Hepatocyte (in vitro differentiated cells): ENCODE measurements around the gene MICAL3. TPM values are rescaled to one million over a fixed set of nuclear protein-coding genes. Genes with fewer than 3 reads are reported as not detected.
A peak's percentile ranks its signal among the peaks of the same experiment; 100 is the strongest.

Experiments used
- DNase-seq: peaks from one replicate; pipeline ENCODE4 v3.0.0-alpha.2; 2016; ENCODE audit warnings: low spot score
- H2AFZ ChIP-seq: fragments of 200-600 bp; sonication (generic); 2 replicates; pipeline ENCODE4 v1.6.0; 2016; ENCODE audit warnings: antibody characterized with exemption, mild to moderate bottlenecking
- H3K27ac ChIP-seq: fragments of 200-600 bp; sonication (generic); 2 replicates; pipeline ENCODE4 v1.5.1; 2016; ENCODE audit warnings: mild to moderate bottlenecking
- H3K27me3 ChIP-seq: fragments of 200-600 bp; sonication (generic); 2 replicates; pipeline ENCODE4 v1.6.1; 2016
- H3K36me3 ChIP-seq: fragments of 200-600 bp; sonication (generic); replicated peaks from 2 replicates; pipeline ENCODE4 v1.5.1; 2016; ENCODE audit warnings: low read depth; ENCODE audit not compliant: insufficient read depth
- H3K4me1 ChIP-seq: fragments of 200-600 bp; sonication (generic); 2 replicates; pipeline ENCODE4 v1.5.1; 2016; ENCODE audit warnings: mild to moderate bottlenecking, moderate library complexity; ENCODE audit not compliant: insufficient read depth
- H3K4me2 ChIP-seq: fragments of 200-600 bp; sonication (generic); 2 replicates; pipeline ENCODE4 v1.6.0; 2016
- H3K4me3 ChIP-seq: fragments of 200-600 bp; sonication (generic); 2 replicates; pipeline ENCODE4 v1.5.1; 2016; ENCODE audit warnings: mild to moderate bottlenecking
- H3K79me2 ChIP-seq: fragments of 200-600 bp; sonication (generic); 2 replicates; pipeline ENCODE4 v1.6.0; 2017; ENCODE audit warnings: mild to moderate bottlenecking
- H3K9me2 ChIP-seq: fragments of 200-600 bp; sonication (generic); replicated peaks from 2 replicates; pipeline ENCODE4 v1.6.0; 2017; ENCODE audit warnings: mild to moderate bottlenecking; ENCODE audit not compliant: insufficient read depth
- H3K9me3 ChIP-seq: fragments of 200-600 bp; sonication (generic); 2 replicates; pipeline ENCODE4 v1.5.1; 2016; ENCODE audit warnings: low read depth, mild to moderate bottlenecking
- H4K20me1 ChIP-seq: fragments of 200-600 bp; sonication (generic); 2 replicates; pipeline ENCODE4 v1.6.0; 2016; ENCODE audit warnings: mild to moderate bottlenecking; ENCODE audit not compliant: insufficient read depth, poor library complexity, severe bottlenecking
- CTCF ChIP-seq: fragments of 200-600 bp; sonication (generic); IDR thresholded peaks from 2 replicates; pipeline ENCODE4 v1.5.1; 2016; ENCODE audit warnings: antibody characterized with exemption, mild to moderate bottlenecking; ENCODE audit not compliant: poor library complexity
- EZH2 ChIP-seq: fragments of 200-600 bp; sonication (generic); IDR thresholded peaks from 2 replicates; pipeline ENCODE4 v1.6.1; 2016; ENCODE audit warnings: antibody characterized with exemption, mild to moderate bottlenecking, borderline replicate concordance
- EZH2phosphoT487 ChIP-seq: fragments of 200-600 bp; sonication (generic); IDR thresholded peaks from one replicate; pipeline ENCODE4 v1.6.1; 2018; ENCODE audit warnings: antibody characterized with exemption, mild to moderate bottlenecking, low read depth, moderate library complexity; ENCODE audit not compliant: unreplicated experiment, severe bottlenecking
- WGBS: methylation state at CpG from one replicate; pipeline ENCODE4 v1.1.6; 2016; ENCODE audit warnings: low lambda C conversion rate; ENCODE audit errors: missing lambda C conversion rate; 5-methylcytosine and 5-hydroxymethylcytosine counted together
- polyA plus RNA-seq: library from polyadenylated mRNA; unstranded; fragments of >200 nt; fragmentation: Nextera tagmentation; extraction: Ambion mirVana; gene quantifications from 2 replicates; pipeline ENCODE4 v1.2.1, GENCODE V29; 2016
- total RNA-seq: library from RNA; depleted of rRNA; stranded (reverse); fragments of >200 nt; gene quantifications from 2 replicates; pipeline ENCODE4 v1.2.3, GENCODE V29; 2014

MICAL3 gene
- total and polyA plus RNA-seq, 2 experiments from 2014 or later = 4.6 to 22.7 TPM

- DNase-seq = no peak
- H3K79me2 ChIP-seq = no peaks in the 10 kb centered on the region
- no peaks in the 10 kb centered on the region for H3K27me3 ChIP-seq
- no peak overlapping the region for H3K4me2 ChIP-seq
- H3K4me3 ChIP-seq = no peak overlapping the region
- H2AFZ ChIP-seq = no peak overlapping the region
- H3K9me3 ChIP-seq = no peaks in the 10 kb centered on the region
- peaks cover 7% of the 10 kb centered on the region for H3K4me1 ChIP-seq
- H3K9me2 ChIP-seq = no peaks in the 10 kb centered on the region
- TF ChIP-seq CTCF = no peak
- WGBS = 93% methylated on average over 32 of the region's 32 CpGs
- no peaks in the 10 kb centered on the region for H4K20me1 ChIP-seq
- H3K27ac ChIP-seq = no peak overlapping the region
- no peaks in the 10 kb centered on the region for H3K36me3 ChIP-seq
Observed at GRCh38 chr22:17795661-17796548, 228.5 kb downstream of the MICAL3 start.

- no peak for DNase-seq
- 96% methylated on average over 25 of the region's 25 CpGs for WGBS
- Histone ChIP-seq H3K36me3 (no peaks in the 10 kb centered on the region), H3K9me3 (no peaks in the 10 kb centered on the region), H3K4me2 (no peak overlapping the region), H3K9me2 (no peaks in the 10 kb centered on the region), H3K4me3 (no peak overlapping the region), H3K27ac (no peak overlapping the region), H4K20me1 (no peaks in the 10 kb centered on the region), H3K27me3 (no peaks in the 10 kb centered on the region), H3K4me1 (peaks cover under 1% of the 10 kb centered on the region), H2AFZ (no peak overlapping the region), H3K79me2 (no peaks in the 10 kb centered on the region)
- TF ChIP-seq EZH2phosphoT487 (no peak), EZH2 (no peak), CTCF (no peak)
Observed at GRCh38 chr22:17794726-17795542, 229.4 kb downstream of the MICAL3 start.

GRCh38 chr22:17792854-17793434 is 231.4 kb downstream of the MICAL3 start:
- DNase-seq = peak; percentile 48
- Histone ChIP-seq H3K4me3 (no peak overlapping the region), H3K9me2 (no peaks in the 10 kb centered on the region), H3K9me3 (no peaks in the 10 kb centered on the region), H3K27me3 (no peaks in the 10 kb centered on the region), H3K27ac (no peak overlapping the region), H3K4me2 (no peak overlapping the region), H4K20me1 (no peaks in the 10 kb centered on the region), H3K4me1 (no peaks in the 10 kb centered on the region), H2AFZ (no peak overlapping the region), H3K36me3 (no peaks in the 10 kb centered on the region), H3K79me2 (no peaks in the 10 kb centered on the region)
- 68% methylated on average over 29 of the region's 29 CpGs for WGBS
- TF ChIP-seq EZH2phosphoT487 = no peak
- TF ChIP-seq CTCF = no peak
- TF ChIP-seq EZH2 = no peak
